Choroid plexus epithelial cell (primary cell): ENCODE results near the gene TRIM44.

Experiments
- DNase-seq: peaks from one replicate; pipeline ENCODE4 v3.0.0-alpha.2; 2010; ENCODE audit warnings: low read depth
- H3K4me3 ChIP-seq: 2 replicates; pipeline ENCODE4 v1.5.1; 2011; ENCODE audit warnings: low read depth, mild to moderate bottlenecking, control low read depth, low read length, moderate library complexity
- CTCF ChIP-seq: conservative IDR thresholded peaks from 2 replicates; pipeline ENCODE4 v1.5.1; 2011; ENCODE audit warnings: low read depth, mild to moderate bottlenecking, control low read depth, inconsistent platforms, low read length, moderate library complexity

Gene TRIM44

GRCh38 chr11:35787626-35788025, 125.1 kb downstream of the TRIM44 start:
- no peak for TF ChIP-seq CTCF
- H3K4me3 ChIP-seq, result no peak overlapping the region
- no peak for DNase-seq

GRCh38 chr11:35791088-35791958, 128.7 kb downstream of the TRIM44 start:
- DNase-seq, result peak; percentile 38
- H3K4me3 ChIP-seq, result no peak overlapping the region
- TF ChIP-seq CTCF, result no peak

GRCh38 chr11:35792148-35792845, 129.7 kb downstream of the TRIM44 start:
- no peak for DNase-seq
- H3K4me3 ChIP-seq, result no peak overlapping the region
- TF ChIP-seq CTCF, result no peak

GRCh38 chr11:35792846-35793192, 130.2 kb downstream of the TRIM44 start:
- no peak overlapping the region for H3K4me3 ChIP-seq
- DNase-seq, result no peak
- TF ChIP-seq CTCF, result no peak

- DNase-seq, result no peak
- H3K4me3 ChIP-seq, result no peak overlapping the region
- no peak for TF ChIP-seq CTCF
Observed at GRCh38 chr11:35794333-35794732, 131.8 kb downstream of the TRIM44 start.

- peak; percentile 74 for DNase-seq
- no peak overlapping the region for H3K4me3 ChIP-seq
- TF ChIP-seq CTCF, result no peak
Observed at GRCh38 chr11:35794850-35795249, 132.3 kb downstream of the TRIM44 start.
